Measurements from ENCODE around the gene ZC3H7A.
"Not testable (repeated sequence)": the region's sequence is repeated elsewhere in the genome, so short reads cannot be mapped to it uniquely, and the experiment has no call there.

The ZC3H7A gene

GRCh38 chr16:11797166-11797956, at the start of gene ZC3H7A:
ZC3H7A (minus strand) TSS chr16:11797258; CDS start chr16:11782354, 14,904 bp downstream.
- DNase-seq: peak; percentile 95

- no peak for DNase-seq
These were observed 47.4 kb upstream of the ZC3H7A start for GRCh38 chr16:11844499-11844898.

- no peak for DNase-seq
These were observed 46.8 kb upstream of the ZC3H7A start for GRCh38 chr16:11843861-11844260.

- no peak for DNase-seq
These were observed 46.1 kb upstream of the ZC3H7A start for GRCh38 chr16:11843206-11843605.

- DNase-seq: no peak
These were observed 44.0 kb upstream of the ZC3H7A start for GRCh38 chr16:11841026-11841425.

GRCh38 chr16:11836650-11837244, 39.7 kb upstream of the ZC3H7A start:
- DNase-seq: no peak

GRCh38 chr16:11835891-11836649, 39.0 kb upstream of the ZC3H7A start:
- DNase-seq: no peak

GRCh38 chr16:11835309-11835708, 38.3 kb upstream of the ZC3H7A start:
- DNase-seq: no peak

- no peak for DNase-seq
These were observed 37.1 kb upstream of the ZC3H7A start for GRCh38 chr16:11833951-11834695.

GRCh38 chr16:11828696-11829095, 31.6 kb upstream of the ZC3H7A start:
- no peak for DNase-seq

- not testable (repeated sequence) for DNase-seq
These were observed 28.6 kb upstream of the ZC3H7A start for GRCh38 chr16:11825520-11826165.

GRCh38 chr16:11824362-11824761, 27.3 kb upstream of the ZC3H7A start:
- DNase-seq: no peak

- DNase-seq: not testable (repeated sequence)
These were observed 26.6 kb upstream of the ZC3H7A start for GRCh38 chr16:11823645-11824044.

- no peak for DNase-seq
These were observed 22.7 kb upstream of the ZC3H7A start for GRCh38 chr16:11819798-11820197.

GRCh38 chr16:11818970-11819369, 21.9 kb upstream of the ZC3H7A start:
- DNase-seq: not testable (repeated sequence)

GRCh38 chr16:11816123-11816522, 19.1 kb upstream of the ZC3H7A start:
- no peak for DNase-seq

- not testable (repeated sequence) for DNase-seq
These were observed 17.7 kb upstream of the ZC3H7A start for GRCh38 chr16:11814800-11815199.

- no peak for DNase-seq
These were observed 9.7 kb upstream of the ZC3H7A start for GRCh38 chr16:11806721-11807120.

- DNase-seq: no peak
These were observed 8.5 kb upstream of the ZC3H7A start for GRCh38 chr16:11805556-11805955.

GRCh38 chr16:11801481-11802021, 4.5 kb upstream of the ZC3H7A start:
- no peak for DNase-seq

GRCh38 chr16:11800382-11800718, 3.3 kb upstream of the ZC3H7A start:
- DNase-seq: no peak
